Measurements from ENCODE around the gene CAMK1D.

CAMK1D gene

DNA sequence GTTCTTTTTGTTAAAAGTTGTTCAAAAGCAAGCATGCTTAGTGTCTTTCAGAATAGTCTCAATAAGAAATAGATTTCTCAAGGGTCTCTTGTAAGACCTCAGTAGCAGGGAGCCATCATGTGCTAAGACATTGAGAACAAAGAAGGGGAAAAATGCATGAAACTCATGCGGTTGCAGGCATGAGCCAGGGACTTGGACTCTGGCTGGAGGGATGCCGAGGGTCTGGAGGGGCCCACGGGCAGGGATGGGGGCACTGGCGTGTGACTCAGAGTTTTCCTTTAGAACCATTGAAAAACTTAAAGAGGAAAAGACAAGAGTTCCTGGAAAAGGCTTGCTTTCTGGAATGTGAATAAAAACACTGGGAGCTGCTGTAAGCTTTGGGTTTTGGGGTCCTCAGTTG lies 398.8 kb downstream of the CAMK1D start:
- Histone ChIP-seq H3K27ac (no peak overlapping the region), H3K4me3 (no peak overlapping the region)
- no peak for DNase-seq (ENCODE audit: low spot score)
- TF ChIP-seq, protein P1, sequence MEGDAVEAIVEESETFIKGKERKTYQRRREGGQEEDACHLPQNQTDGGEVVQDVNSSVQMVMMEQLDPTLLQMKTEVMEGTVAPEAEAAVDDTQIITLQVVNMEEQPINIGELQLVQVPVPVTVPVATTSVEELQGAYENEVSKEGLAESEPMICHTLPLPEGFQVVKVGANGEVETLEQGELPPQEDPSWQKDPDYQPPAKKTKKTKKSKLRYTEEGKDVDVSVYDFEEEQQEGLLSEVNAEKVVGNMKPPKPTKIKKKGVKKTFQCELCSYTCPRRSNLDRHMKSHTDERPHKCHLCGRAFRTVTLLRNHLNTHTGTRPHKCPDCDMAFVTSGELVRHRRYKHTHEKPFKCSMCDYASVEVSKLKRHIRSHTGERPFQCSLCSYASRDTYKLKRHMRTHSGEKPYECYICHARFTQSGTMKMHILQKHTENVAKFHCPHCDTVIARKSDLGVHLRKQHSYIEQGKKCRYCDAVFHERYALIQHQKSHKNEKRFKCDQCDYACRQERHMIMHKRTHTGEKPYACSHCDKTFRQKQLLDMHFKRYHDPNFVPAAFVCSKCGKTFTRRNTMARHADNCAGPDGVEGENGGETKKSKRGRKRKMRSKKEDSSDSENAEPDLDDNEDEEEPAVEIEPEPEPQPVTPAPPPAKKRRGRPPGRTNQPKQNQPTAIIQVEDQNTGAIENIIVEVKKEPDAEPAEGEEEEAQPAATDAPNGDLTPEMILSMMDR (IDR thresholded peaks at IDR 0.05) = no peak

DNA sequence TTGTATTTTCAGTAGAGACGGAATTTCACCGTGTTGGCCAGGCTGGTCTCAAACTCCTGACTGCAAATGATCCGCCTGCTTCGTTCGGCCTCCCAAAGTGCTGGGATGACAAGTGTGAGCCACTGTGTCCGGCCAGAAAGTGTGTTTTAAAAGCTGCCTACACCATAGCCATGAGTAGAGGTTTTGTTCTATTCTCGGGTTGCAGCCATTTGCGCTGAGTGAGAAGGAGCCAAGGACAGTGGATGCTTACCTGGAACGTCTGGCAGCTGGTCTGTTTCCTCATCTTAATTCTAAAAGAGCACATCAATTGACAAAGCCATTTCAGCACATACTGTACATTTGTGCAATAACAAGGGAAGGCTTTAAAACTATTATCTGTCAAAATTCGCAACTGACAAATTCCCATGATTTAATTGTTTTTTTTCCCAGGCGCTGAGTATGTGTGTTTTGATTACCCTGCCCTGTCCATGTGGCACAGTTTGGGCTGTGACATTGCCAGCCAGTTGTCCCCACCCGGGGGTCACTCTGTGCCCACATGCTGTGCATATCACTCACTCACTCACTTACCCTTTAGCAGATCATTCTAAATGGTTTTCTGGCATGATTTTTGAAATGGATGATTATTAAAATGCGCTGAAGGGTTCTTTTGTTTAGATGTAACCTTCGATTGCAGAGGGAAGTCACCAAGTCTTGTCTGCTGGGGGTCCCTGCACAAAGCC lies 400.6 kb downstream of the CAMK1D start:
- DNase-seq (ENCODE audit: low spot score) = no peak
- H3K27ac ChIP-seq = no peak overlapping the region
- no peak overlapping the region for H3K4me3 ChIP-seq
- TF ChIP-seq, protein P1 (IDR thresholded peaks at IDR 0.05) = no peak

DNA sequence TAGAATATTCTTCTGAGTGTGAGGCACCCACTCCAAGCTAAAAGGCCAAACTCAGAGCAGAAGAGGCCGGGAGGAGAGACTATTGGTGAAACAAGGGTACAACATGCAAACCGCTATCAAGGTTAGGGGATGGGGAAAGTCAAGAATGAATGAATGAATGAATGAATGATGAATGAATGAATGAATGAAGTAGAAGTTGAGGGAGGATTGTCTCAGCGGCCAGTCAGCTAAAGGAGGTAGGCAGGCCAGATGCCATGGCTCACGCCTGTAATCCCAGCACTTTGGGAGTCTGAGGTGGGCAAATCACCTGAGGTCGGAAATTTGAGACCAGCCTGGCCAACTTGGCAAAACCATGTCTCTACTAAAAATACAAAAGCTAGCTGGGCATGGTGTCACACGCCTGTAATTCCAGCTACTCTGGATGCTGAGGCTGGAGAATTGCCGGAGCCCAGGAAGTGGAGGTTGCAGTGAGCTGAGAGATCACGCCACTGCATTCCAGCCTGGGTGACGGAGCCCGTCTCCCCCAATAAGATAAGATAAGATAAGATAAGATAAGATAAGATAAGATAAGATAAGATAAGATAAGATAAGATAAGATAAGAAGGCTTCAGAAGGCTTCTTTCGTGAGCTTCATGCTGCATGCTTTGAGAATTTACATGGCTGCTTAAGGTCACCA lies 401.3 kb downstream of the CAMK1D start:
- H3K27ac ChIP-seq = no peak overlapping the region
- DNase-seq (ENCODE audit: low spot score) = no peak
- TF ChIP-seq, protein P1 (IDR thresholded peaks at IDR 0.05) = no peak
- H3K4me3 ChIP-seq = no peak overlapping the region

DNA sequence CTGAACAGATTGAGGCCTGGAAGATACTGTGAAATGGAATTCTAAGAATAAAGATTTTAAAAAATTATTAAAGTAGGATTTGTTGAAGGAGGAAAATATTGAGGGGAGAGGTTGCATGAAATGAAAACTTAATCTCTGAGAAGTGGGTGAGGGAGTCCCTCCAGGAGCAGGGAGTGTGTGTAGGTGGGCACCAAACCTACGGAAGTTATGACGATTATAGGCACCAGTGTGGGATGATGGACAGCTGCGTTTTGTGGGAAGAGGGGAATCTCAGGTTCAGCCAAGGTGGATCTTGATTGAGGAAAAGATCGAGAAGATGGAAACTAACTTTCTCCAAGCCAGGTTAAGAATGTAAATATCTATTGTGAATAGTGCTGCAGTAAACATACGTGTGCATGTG lies 405.7 kb downstream of the CAMK1D start:
- no peak overlapping the region for H3K27ac ChIP-seq
- no peak overlapping the region for H3K4me3 ChIP-seq
- DNase-seq (ENCODE audit: low spot score) = no peak
- TF ChIP-seq, protein P1 (IDR thresholded peaks at IDR 0.05) = no peak

DNA sequence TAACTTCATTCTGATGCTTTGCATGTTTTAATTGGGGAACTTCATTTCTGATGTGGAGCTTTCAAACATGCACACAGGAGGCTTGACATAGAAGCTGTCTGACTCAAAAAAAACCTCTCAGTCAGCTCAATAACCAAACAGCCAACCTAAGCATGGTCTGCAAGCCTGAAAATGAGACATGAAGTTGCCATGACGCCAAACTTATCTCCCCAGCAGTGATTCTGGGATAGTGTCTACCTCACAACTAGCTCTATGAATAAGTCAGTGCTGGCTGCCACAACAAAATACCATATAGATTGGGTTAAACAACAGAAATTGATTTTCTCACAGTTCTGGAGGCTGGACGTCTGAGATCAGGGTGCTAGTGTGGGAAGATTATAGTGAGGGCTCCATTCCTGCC lies 408.0 kb downstream of the CAMK1D start:
- Histone ChIP-seq H3K4me3 (no peak overlapping the region), H3K27ac (no peak overlapping the region)
- TF ChIP-seq, protein P1 (IDR thresholded peaks at IDR 0.05) = no peak
- DNase-seq (ENCODE audit: low spot score) = no peak

DNA sequence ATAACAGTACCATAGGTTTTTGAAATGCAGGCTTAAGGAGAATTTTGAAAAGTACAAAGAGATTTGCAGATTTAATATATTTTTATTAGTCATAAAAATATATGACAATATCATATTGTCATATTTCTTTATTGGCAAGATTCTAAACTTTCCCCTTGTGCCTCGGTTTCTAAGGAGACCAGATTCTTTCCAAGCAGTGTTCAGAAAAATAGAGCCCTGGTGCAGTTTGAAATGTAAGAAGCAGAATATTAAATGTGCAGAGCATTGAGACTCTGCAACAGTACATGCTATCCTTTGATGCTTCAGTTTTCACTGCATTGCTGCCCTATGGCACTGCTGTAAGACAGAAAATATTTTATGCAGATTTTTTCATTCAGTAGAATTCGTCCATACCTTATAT lies 408.9 kb downstream of the CAMK1D start:
- Histone ChIP-seq H3K4me3 (no peak overlapping the region), H3K27ac (no peak overlapping the region)
- TF ChIP-seq, protein P1 (IDR thresholded peaks at IDR 0.05) = no peak
- no peak for DNase-seq (ENCODE audit: low spot score)

DNA sequence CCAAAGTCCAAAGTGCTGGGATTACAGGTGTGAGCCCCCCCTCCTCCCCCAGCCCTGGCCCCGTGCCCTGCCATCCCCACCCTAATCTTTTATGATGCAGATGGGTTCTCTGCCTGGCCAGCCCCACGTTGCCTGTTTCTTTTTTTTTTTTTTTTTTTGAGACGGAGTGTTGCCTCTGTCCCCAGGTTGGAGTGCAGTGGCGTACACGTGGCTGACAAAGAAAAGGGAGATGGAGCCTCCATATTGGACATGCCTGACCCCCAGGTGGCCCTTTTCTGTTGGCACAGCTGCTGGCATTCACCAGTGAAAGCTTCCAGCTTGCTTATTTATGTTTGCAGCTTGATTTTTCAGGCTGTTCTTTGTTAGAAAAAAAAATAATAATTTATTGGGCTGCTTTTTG lies 416.9 kb downstream of the CAMK1D start:
- TF ChIP-seq, protein P1 (IDR thresholded peaks at IDR 0.05) = no peak
- no peak for DNase-seq (ENCODE audit: low spot score)
- H3K27ac ChIP-seq = no peak overlapping the region
- no peak overlapping the region for H3K4me3 ChIP-seq
